ENCODE data around the gene C1orf159. TPM values are rescaled to one million over a fixed set of nuclear protein-coding genes. Genes with fewer than 3 reads are reported as not detected.
"Not testable (repeated sequence)": the region's sequence is repeated elsewhere in the genome, so short reads cannot be mapped to it uniquely, and the experiment has no call there.

C1orf159 gene
- total RNA-seq, 1 donor from 2014 or later: 30.0 TPM

- Mint-ChIP-seq H3K9me3 (peaks cover 21% of the 10 kb centered on the region), H3K4me3 (no peak overlapping the region), H3K27me3 (ENCODE audit: insufficient read depth) (peaks cover 9% of the 10 kb centered on the region), H3K27ac (peak overlapping the region; percentile 74), H3K4me1 (ENCODE audit: low read depth) (peaks cover 26% of the 10 kb centered on the region), H3K36me3 (ENCODE audit: low read depth) (peaks cover 20% of the 10 kb centered on the region)
- no peak for DNase-seq (ENCODE audit: low spot score)
- intact Hi-C loops (cut with micrococcal nuclease): loop anchor here (2.0 to 10.0 kb wide), 3 partner anchors 37 to 174 kb away; partner anchors contain the start of gene SAMD11
These were observed 17.0 kb downstream of the C1orf159 start for GRCh38 chr1:1098681-1099421.

DNA sequence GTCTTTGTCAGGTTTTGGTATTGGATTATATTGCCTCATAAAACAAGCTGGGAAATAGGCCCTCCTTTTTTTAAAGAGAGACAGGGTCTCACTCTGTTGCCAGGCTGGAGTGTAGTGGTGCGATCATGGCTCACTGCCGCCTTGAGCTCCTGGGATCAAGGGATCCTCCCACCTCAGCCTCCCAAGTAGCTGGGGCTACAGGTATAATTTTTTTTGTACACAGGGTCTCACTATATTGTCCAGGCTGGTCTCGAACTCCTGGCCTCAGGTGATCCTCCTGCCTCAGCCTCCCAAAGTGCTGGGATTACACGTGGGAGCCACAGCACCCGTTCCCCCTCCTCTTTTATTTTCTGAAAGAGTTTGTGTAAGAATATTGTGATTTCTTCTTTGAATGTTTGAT lies 19.8 kb downstream of the C1orf159 start:
- not testable (repeated sequence) for H3K27ac Mint-ChIP-seq; DNase-seq (ENCODE audit: low spot score); H3K27me3 Mint-ChIP-seq (ENCODE audit: insufficient read depth); H3K4me3 Mint-ChIP-seq
- Mint-ChIP-seq H3K4me1 (ENCODE audit: low read depth) (peaks cover 26% of the 10 kb centered on the region), H3K36me3 (ENCODE audit: low read depth) (peaks cover 16% of the 10 kb centered on the region), H3K9me3 (peaks cover 24% of the 10 kb centered on the region)
- intact Hi-C loops (cut with micrococcal nuclease): loop anchor here (5.0 to 10.0 kb wide), 2 partner anchors 34 to 171 kb away; partner anchors contain the start of gene SAMD11

DNA sequence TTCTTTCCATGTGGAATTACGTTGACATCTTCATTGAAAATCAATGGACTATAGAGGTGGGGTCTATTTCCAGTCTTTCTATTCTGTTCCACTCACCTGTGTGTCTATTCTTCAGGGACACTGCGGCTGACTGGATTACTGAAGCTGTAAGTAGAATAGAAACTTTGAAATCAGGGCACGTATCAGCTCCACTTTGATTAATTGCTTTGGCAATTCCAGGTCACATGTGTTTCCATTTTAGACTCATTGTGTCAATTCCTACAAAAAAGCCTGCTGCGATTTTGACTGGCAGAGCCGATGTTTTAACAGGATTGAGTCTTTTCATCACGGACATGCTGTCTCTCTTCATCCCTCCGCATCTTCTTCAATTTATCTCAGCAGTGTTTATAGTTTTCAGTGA lies 20.9 kb downstream of the C1orf159 start:
- no peak for DNase-seq (ENCODE audit: low spot score)
- intact Hi-C loops (cut with micrococcal nuclease): loop anchor here (5.0 to 10.0 kb wide), 2 partner anchors 33 to 170 kb away; partner anchors contain the start of gene SAMD11
- peaks cover 17% of the 10 kb centered on the region for H3K9me3 Mint-ChIP-seq
- H3K4me3 Mint-ChIP-seq: no peak overlapping the region
- H3K27me3 Mint-ChIP-seq (ENCODE audit: insufficient read depth): peaks cover 9% of the 10 kb centered on the region
- H3K27ac Mint-ChIP-seq: no peak overlapping the region
- H3K36me3 Mint-ChIP-seq (ENCODE audit: low read depth): peaks cover 13% of the 10 kb centered on the region
- H3K4me1 Mint-ChIP-seq (ENCODE audit: low read depth): peaks cover 19% of the 10 kb centered on the region

GRCh38 chr1:1093610-1093943 lies 22.3 kb downstream of the C1orf159 start:
- peaks cover 4% of the 10 kb centered on the region for H3K9me3 Mint-ChIP-seq
- H3K27me3 Mint-ChIP-seq (ENCODE audit: insufficient read depth): no peaks in the 10 kb centered on the region
- no peak overlapping the region for H3K4me3 Mint-ChIP-seq
- DNase-seq (ENCODE audit: low spot score): no peak
- intact Hi-C loops (cut with micrococcal nuclease): loop anchor here (10.0 kb wide), 1 partner anchor 169 kb away; the partner anchor contains the start of gene SAMD11
- H3K4me1 Mint-ChIP-seq (ENCODE audit: low read depth): peaks cover 6% of the 10 kb centered on the region
- peaks cover 5% of the 10 kb centered on the region for H3K36me3 Mint-ChIP-seq (ENCODE audit: low read depth)
- H3K27ac Mint-ChIP-seq: no peak overlapping the region

DNA sequence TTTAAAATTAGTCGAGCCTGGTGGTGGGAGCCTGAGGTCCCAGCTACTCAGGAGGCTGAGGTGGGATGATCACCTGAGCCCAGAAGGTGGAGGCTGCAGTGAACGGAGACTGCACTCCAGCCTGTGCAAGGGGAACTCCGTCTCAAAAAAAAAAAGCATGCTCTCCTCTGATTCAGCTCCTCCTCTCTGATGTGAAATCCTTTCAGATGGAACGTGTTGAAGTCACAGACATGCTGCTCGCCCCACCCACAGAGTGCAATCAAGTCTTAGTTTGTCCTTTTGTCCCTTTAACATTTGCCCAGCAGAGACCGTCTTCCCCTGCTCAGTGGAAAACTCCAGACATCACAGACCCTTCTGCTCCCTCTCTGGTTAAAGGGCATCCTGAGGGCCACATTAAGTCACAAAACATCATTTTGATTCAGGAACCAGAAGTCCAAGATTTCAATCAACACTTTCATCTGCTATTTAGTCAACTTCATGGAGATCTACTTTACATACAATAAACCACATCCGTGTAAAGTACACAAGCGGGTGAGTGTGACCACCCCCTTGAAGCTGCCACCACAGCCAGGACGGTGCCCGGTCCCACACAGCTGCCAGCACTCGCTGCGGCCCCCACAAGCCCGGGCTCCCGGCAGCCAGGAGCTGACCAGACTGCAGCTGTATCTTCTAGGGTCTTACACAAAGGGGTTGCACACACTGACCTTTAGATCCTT lies 22.8 kb downstream of the C1orf159 start:
- no peak overlapping the region for H3K4me3 Mint-ChIP-seq
- H3K27me3 Mint-ChIP-seq (ENCODE audit: insufficient read depth): no peaks in the 10 kb centered on the region
- H3K36me3 Mint-ChIP-seq (ENCODE audit: low read depth): peaks cover 5% of the 10 kb centered on the region
- DNase-seq (ENCODE audit: low spot score): no peak
- intact Hi-C loops (cut with micrococcal nuclease): loop anchor here (10.0 kb wide), 1 partner anchor 168 kb away; the partner anchor contains the start of gene SAMD11
- no peak overlapping the region for H3K27ac Mint-ChIP-seq
- peaks cover 3% of the 10 kb centered on the region for H3K9me3 Mint-ChIP-seq
- peaks cover 4% of the 10 kb centered on the region for H3K4me1 Mint-ChIP-seq (ENCODE audit: low read depth)

- H3K36me3 Mint-ChIP-seq (ENCODE audit: low read depth): peaks cover 3% of the 10 kb centered on the region
- H3K27ac Mint-ChIP-seq: no peak overlapping the region
- peaks cover 4% of the 10 kb centered on the region for H3K4me1 Mint-ChIP-seq (ENCODE audit: low read depth)
- intact Hi-C loops (cut with micrococcal nuclease): loop anchor here (10.0 kb wide), 1 partner anchor 168 kb away; the partner anchor contains the start of gene SAMD11
- peaks cover 3% of the 10 kb centered on the region for H3K9me3 Mint-ChIP-seq
- no peak overlapping the region for H3K4me3 Mint-ChIP-seq
- H3K27me3 Mint-ChIP-seq (ENCODE audit: insufficient read depth): no peaks in the 10 kb centered on the region
- DNase-seq (ENCODE audit: low spot score): no peak
These were observed 23.6 kb downstream of the C1orf159 start for GRCh38 chr1:1092149-1092855.

DNA sequence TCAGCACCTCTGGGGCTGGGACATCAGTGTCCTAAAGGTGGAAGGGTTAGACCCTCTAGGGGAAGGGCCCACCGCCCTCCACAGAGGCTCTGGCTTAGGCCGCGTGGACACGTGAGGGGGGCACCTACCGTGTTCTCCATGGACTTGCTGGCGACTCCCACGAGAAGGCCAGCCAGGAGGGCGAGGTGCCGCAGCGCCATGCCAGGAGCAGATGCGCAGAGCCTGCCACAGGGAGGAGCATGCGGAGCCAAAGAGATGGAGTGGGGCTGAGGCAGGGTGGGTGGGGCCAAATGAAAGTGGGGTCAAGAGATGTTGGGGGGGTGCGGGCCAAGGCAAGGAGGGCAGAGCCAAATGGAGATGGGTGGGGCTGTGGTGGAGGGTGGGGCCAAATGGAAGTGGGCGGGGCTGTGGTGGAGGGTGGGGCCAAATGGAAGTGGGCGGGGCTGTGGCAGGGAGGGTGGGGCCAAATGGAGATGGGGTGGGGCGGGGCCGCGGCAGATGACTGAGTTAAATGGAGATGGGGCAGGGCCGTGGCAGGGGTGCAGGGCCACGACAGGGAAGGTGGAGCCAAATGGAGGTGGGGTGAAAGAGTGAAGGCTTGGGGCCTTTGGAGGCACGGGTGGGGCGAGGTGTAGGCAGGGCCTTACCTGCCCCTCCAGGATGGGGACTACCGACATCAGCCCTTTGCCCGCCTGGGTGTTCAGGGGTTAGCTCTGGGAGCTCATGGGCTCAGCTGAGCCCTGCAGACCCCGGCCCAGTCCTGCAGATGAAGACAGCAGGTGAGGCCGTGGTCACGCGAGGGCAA lies 24.3 kb downstream of the C1orf159 start:
- no peak for DNase-seq (ENCODE audit: low spot score)

DNA sequence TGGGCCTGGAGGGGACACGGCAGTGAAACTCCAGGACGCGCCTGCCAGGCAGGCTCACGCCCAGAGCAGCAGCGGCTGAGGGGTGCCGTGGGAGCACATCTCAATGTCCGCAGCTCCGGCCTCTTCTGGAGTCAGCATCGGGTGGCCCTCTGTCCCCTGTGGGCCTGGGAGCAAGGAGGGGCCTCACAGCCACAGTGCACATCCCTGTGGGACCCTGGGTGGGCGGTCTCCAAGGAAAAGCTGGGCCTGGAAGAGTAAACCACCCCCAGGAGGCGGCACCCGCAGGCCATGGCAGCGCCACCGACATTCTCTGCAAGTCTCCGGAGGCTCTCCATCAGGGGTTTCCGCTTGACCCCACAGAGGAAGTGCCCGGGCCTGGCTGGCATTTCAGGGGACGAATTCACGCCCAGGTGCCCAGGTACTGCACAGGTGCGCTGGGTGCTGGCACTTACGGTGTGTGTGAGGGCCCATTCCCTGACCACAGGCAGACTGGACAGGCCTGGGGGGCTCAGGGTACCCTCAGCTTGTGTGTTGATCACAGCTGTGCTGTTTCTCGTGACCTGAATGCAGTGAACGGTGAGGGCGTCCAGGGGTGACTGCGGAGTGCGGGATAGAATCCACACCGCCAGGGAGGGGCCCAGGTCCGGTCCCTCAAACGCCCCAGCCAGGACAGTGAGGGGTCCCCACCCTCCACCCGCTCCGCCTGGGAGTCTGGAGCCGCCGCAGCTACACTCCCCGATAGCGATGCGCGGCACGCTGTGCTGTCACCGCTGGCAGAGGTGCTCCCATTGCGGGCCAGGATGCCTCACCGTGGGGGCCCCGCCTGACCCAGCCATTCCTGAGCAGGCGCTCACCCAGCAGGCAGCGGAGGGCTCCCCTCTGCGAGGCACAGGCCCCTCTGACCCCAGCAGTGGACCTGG lies 25.2 kb downstream of the C1orf159 start:
- Mint-ChIP-seq H3K4me3 (no peak overlapping the region), H3K9me3 (peaks cover 3% of the 10 kb centered on the region), H3K27me3 (ENCODE audit: insufficient read depth) (no peaks in the 10 kb centered on the region), H3K36me3 (ENCODE audit: low read depth) (peaks cover 3% of the 10 kb centered on the region), H3K27ac (no peak overlapping the region), H3K4me1 (ENCODE audit: low read depth) (peaks cover 4% of the 10 kb centered on the region)
- DNase-seq (ENCODE audit: low spot score): no peak
- intact Hi-C loops (cut with micrococcal nuclease): loop anchor here (10.0 kb wide), 1 partner anchor 166 kb away; the partner anchor contains the start of gene SAMD11

More for the DNA sequence above, 24.3 kb downstream of the C1orf159 start:
- peaks cover 4% of the 10 kb centered on the region for H3K4me1 Mint-ChIP-seq (ENCODE audit: low read depth)
- intact Hi-C loops (cut with micrococcal nuclease): loop anchor here (10.0 kb wide), 1 partner anchor 167 kb away; the partner anchor contains the start of gene SAMD11
- no peak overlapping the region for H3K4me3 Mint-ChIP-seq
- H3K9me3 Mint-ChIP-seq: peaks cover 3% of the 10 kb centered on the region
- H3K27me3 Mint-ChIP-seq (ENCODE audit: insufficient read depth): no peaks in the 10 kb centered on the region
- no peak overlapping the region for H3K27ac Mint-ChIP-seq
- H3K36me3 Mint-ChIP-seq (ENCODE audit: low read depth): peaks cover 3% of the 10 kb centered on the region

DNA sequence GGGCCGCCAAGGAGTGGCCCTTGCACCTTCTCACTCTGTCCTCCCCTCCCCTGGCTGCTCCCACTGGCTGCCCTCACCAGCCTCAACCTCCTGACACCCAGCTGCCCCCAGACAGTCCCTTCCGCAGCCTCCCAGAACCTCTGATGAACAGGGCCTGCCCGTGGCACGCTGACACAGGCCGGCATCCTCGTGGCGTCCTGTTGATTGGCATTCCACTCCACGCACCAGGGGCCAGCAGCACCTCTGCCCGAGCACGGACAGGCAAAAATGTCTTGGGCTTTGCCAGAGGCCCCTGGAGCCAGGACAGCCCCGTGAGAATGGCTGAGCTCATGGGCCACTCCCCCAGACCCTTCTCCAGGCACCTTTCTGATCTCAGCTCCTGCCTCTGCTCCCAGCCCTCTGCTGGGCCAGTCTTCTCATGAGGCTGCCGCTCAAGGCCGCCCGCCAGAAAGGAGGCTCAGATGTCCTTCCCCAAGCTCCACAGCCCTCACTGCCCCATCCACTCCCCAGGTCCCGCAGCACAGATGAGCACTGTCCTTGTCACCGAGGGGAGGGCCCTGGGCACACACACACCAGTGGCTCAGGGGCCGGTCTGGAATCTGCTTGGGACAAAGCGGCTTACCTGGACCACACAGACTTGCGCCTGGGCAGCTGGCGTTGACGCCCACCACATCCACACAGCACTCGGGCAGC lies 26.0 kb downstream of the C1orf159 start:
- no peaks in the 10 kb centered on the region for H3K27me3 Mint-ChIP-seq (ENCODE audit: insufficient read depth)
- peaks cover 3% of the 10 kb centered on the region for H3K36me3 Mint-ChIP-seq (ENCODE audit: low read depth)
- no peak for DNase-seq (ENCODE audit: low spot score)

DNA sequence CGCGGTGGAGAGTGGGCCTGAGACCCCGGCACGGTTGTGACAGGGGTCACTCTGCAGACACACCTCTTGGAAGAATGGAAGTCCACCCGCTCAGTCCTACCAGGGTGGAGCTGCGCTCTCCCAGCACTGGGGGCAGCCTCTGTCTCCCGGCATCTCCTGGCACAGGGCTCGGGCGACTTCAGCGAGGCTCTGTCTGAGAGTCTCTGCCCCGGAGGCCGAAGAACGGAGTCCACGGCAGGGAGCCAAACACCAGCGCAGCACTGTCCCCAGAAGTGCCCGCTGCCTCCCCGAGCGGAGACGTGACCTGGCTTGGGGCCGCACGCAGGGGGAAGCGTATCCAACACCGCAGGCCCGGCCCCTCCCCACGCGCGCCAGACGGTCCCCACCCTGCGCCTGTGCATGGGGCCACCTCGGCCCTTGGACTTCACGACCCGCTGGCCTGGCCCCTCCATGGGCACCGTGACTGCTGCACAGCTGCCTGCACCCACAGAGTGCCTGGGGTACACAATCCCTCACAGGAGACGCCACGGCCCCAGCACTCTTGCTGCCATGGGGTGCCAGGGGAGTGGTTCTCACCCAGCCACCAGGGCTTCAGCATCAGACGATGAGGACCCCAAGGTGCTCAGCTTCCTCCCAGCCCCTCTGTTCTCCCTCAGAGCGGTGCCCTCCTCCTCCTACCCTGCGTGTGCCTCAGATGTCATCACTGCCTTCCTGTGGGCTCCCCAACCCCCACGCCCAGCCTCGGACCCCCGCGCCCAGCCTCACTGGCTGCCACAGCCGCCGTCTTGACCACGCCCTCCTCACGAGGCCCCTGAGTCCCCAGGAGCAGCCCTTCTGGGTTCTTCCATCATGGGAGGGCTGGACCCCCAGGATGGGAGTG lies 26.8 kb downstream of the C1orf159 start:
- H3K36me3 Mint-ChIP-seq (ENCODE audit: low read depth): peaks cover 3% of the 10 kb centered on the region
- DNase-seq (ENCODE audit: low spot score): no peak
- intact Hi-C loops (cut with micrococcal nuclease): no loop called here

More for the DNA sequence above, 26.0 kb downstream of the C1orf159 start:
- H3K4me1 Mint-ChIP-seq (ENCODE audit: low read depth): peaks cover 4% of the 10 kb centered on the region
- H3K4me3 Mint-ChIP-seq: no peak overlapping the region
- H3K9me3 Mint-ChIP-seq: peaks cover 3% of the 10 kb centered on the region
- no peak overlapping the region for H3K27ac Mint-ChIP-seq
- intact Hi-C loops (cut with micrococcal nuclease): loop anchor here (10.0 kb wide), 1 partner anchor 165 kb away; the partner anchor contains the start of gene SAMD11

More for the DNA sequence above, 26.8 kb downstream of the C1orf159 start:
- H3K4me1 Mint-ChIP-seq (ENCODE audit: low read depth): peaks cover 4% of the 10 kb centered on the region
- no peaks in the 10 kb centered on the region for H3K27me3 Mint-ChIP-seq (ENCODE audit: insufficient read depth)
- peaks cover 3% of the 10 kb centered on the region for H3K9me3 Mint-ChIP-seq
- no peak overlapping the region for H3K4me3 Mint-ChIP-seq
- no peak overlapping the region for H3K27ac Mint-ChIP-seq
